Measurements from ENCODE around the gene PLCL2.

Gene PLCL2

GRCh38 chr3:16884748-16885592, at the start of gene PLCL2:
Gene PLCL2, plus strand, starts transcription at chr3:16884955. Its CDS starts 85 bp downstream, at chr3:16885040.
- peak; percentile 60 for DNase-seq

GRCh38 chr3:16836505-16837237, 48.1 kb upstream of the PLCL2 start:
- no peak for DNase-seq

DNA sequence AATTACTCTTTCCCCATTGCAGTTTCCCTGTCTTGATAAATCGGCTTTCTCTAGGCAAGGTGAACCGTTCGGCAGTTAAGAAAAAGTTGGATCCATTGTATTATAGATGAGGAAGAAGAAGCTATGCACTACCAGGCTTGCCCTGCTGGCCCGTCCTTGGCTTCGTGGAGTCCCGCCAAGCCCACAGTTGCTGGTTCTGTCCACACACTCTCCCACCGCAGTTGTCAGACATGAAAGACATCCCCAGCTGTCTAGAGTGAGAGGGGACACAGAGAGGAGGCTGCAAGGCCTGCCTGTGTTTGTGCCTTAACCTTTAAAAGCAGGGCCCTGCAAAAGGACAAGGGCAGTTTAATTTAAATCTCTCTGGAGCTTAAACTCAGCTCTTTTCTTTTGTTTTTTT, 47.2 kb upstream of the PLCL2 start:
- no peak for DNase-seq

- no peak for DNase-seq
These were observed 46.2 kb upstream of the PLCL2 start for GRCh38 chr3:16838561-16838960.

GRCh38 chr3:16839271-16840100, 45.3 kb upstream of the PLCL2 start:
- no peak for DNase-seq

GRCh38 chr3:16840101-16840424, 44.7 kb upstream of the PLCL2 start:
- no peak for DNase-seq

DNA sequence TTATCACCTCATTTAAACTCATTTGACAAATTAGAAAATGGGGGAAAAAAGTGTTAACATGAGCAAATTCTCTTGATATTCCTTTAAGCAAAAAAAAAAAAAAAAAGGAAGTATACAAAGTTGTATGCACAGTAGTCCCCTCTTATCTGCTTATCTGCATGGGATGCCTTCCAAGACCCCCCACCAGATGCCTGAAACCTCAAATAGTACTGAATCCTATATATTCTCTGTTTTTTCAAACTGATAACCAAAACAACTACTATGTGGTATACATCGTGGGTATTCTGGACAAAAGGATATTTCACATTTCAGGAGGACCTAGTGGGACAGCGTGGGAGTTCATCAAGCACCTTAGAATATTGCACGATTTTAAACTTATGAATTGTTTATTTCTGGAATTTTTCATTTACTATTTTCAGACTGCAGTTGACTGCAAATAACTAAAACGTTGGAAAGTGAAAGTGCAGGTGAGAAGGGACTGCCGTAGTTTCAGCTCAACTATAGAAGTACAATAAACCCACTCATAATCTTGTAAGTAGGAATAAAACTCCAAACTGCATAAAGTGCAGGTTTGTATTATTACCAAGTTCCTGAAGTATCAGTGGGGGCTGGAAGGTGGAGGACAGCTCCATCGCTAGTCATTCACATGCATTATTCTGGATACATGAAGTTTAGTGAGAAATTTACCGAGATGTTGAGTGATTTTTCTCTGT, 43.6 kb upstream of the PLCL2 start:
- DNase-seq = no peak

DNA sequence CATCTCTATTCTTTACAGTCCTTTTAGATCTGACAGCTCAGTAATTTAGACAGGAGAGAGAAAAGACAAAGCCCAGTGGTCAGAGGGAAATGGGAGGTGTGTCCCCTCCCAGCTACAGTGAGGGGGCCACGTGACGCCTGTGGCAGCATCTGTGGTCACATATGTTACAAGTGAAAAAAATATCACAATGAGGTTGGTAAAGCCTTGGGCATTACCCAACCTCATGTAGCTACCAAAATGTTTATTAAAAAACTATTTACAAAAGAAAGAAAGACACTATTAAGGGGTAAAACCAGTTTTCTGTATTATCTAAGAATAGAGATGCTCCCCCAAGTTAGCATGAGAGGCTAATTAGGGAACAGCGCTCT, 42.9 kb upstream of the PLCL2 start:
- peak; percentile 68 for DNase-seq

GRCh38 chr3:16842272-16843270, 42.2 kb upstream of the PLCL2 start:
- peak; percentile 88 for DNase-seq

- DNase-seq = no peak
These were observed 40.5 kb upstream of the PLCL2 start for GRCh38 chr3:16844222-16844621.

- no peak for DNase-seq
These were observed 40.0 kb upstream of the PLCL2 start for GRCh38 chr3:16844791-16845190.

- DNase-seq = no peak
These were observed 38.2 kb upstream of the PLCL2 start for GRCh38 chr3:16846373-16847080.

- DNase-seq = peak; percentile 62
These were observed 36.7 kb upstream of the PLCL2 start for GRCh38 chr3:16848007-16848406.

- DNase-seq = peak; percentile 72
These were observed 35.5 kb upstream of the PLCL2 start for GRCh38 chr3:16849229-16849628.

DNA sequence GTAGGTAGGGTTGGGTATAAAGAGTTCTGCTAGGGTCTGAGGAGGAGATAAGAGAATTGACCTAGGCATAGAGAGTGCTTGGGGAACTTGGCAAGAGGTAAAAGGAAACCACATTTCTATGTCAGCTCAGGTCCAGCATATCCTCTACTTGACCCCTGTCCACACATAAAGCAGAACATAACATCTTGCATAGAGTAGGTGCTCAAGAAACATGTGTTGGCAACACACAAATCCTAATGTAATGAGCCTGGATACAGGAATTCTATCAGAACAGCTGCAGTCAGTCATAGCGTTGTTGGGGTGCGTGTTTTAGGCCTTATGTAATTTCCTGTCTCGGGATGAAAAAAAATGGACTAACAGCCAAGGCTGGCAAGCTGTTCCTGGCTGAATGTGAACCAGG, 35.0 kb upstream of the PLCL2 start:
- no peak for DNase-seq

- DNase-seq = no peak
These were observed 29.3 kb upstream of the PLCL2 start for GRCh38 chr3:16855497-16855896.

DNA sequence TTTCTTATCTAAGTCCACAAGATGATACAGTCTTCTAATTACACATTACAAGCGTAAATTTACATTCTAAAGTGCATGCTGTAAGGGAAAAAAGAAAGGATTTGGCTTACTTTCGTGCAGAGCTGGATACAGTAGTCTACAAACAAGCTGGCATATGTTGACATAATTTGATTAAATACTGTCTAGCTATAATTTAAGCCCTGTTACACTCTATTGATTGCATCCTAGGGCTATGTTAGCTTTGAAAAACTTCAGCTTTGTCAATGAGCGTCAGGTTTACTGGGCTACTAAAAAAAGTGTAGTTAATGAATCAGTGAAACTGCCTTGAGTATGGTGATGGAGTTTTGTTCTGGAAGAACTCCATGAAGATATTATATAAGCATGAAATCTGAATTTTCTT, 24.5 kb upstream of the PLCL2 start:
- DNase-seq = no peak

DNA sequence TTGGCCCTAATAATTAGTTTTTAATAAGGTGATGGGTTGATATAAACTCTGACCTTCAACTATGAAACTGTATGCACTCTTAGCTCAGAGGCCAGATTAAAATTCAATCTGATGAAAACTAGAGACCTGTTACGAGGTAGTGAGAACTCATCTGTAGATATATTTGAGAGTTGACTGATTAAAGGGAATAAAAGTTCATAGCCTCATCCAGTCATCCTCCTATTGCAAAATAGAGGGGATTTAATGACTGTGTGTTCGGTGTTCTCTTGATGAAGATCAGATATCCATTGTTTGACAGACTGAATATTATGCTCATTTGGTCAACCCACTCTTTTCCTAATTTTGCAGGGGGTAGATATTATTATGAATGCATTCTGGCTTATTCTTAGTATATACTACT, 23.3 kb upstream of the PLCL2 start:
- no peak for DNase-seq

- no peak for DNase-seq
These were observed 20.0 kb upstream of the PLCL2 start for GRCh38 chr3:16864610-16865313.

DNA sequence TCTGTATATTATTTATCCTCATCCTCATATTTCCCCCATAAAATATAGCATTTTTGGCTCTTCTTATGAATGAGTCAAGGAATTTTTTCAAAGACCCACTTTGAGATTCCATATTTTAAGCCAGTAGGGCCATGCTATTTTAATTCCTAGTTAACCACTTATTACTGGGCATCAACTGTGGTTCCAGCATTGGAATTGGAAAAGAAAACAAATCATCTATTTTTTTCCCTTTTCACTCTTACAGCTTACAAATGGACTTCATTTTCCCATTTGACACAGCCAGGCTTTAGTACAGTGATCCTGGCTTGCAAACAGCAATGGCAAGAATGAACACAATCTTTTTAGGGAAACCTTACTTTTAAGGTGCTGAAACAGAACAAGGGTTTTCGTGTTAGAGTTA, 19.4 kb upstream of the PLCL2 start:
- DNase-seq = no peak

Data from activated CD4-positive, alpha-beta T cell treated with anti-CD3 and anti-CD28 coated beads, Interleukin-2, Interleukin-6, amounts not matched to agents 100 ng/mL and 50 ng/mL, durations not matched to agents 16 hours and 8 hours (primary cell).